Heart left ventricle (tissue), 13 donors: ENCODE measurements around the gene ASCC1.

ENCODE experiments used
- CTCF ChIP-seq, 12 donors: fragments of 200-600 bp; sonication (generic) in 4 of 12; IDR thresholded peaks; one replicate each; pipeline versions ENCODE4 v1.5.0 to v1.8.0; 2018 to 2022; ENCODE audit warnings: antibody characterized with exemption in 12 of 12, mild to moderate bottlenecking in 5 of 12
- POLR2A ChIP-seq, 2 donors: fragments of 450-650 bp; IDR thresholded peaks; one replicate each; pipeline ENCODE4 v1.6.1; 2017; ENCODE audit warnings: antibody characterized with exemption in 2 of 2, mild to moderate bottlenecking in 2 of 2, moderate library complexity in 2 of 2
- donor health status: ischemic (EF 13 %, LVEDD 7.1; RV severe dilation, severe dysfunction).
- donor health status: DM: no; HTN: yes; CAD: no.
- donor health status: DM: no; HTN: no; CAD: no.
- donor health status: ischemic (EF 25% LVEDD 6.9; RV normal size, moderate dysfunction).
- donor health status: ischemic (EF 25% LVEDD 5.7; RV mildly dilated, moderate dysfunction).
- donor health status: ischemic (EF 35%, LVEDD 5.7; RV mildly dilated, moderate dysfunction).
- donor health status: nonischemic (EF 11% LVEDD 7.7; RV severe dilation, severe dysfunction).
- donor health status: DM: yes; HTN: yes; CAD: no.
- donor health status: PGD.
- donor health status: ischemic (EF 29% LVEDD 5.4; RV normal size, mild dysfunction).
- donor health status: nonischemic (EF 23%, LVEDD 6.1; RV moderate dilation, normal function).

- TF ChIP-seq CTCF (IDR thresholded peaks at IDR 0.05) = no peak
- no peak for TF ChIP-seq POLR2A (IDR thresholded peaks at IDR 0.05)
Measured at GRCh38 chr10:72240371-72240770, 24.3 kb upstream of the ASCC1 start.
